GM19025 (cell line): ENCODE results near the gene TANC1.

Source experiments
- ATAC-seq: cut with Tn5 transposase; IDR thresholded peaks from one replicate; pipeline ENCODE4 v1.9.1; 2021; ENCODE audit warnings: mild to moderate bottlenecking, low read depth, moderate library complexity; ENCODE audit not compliant: unreplicated experiment

TANC1 gene

GRCh38 chr2:159153063-159153462 lies 184.6 kb downstream of the TANC1 start:
- no peak for ATAC-seq

GRCh38 chr2:159153463-159153862 lies 185.0 kb downstream of the TANC1 start:
- ATAC-seq, result no peak

DNA sequence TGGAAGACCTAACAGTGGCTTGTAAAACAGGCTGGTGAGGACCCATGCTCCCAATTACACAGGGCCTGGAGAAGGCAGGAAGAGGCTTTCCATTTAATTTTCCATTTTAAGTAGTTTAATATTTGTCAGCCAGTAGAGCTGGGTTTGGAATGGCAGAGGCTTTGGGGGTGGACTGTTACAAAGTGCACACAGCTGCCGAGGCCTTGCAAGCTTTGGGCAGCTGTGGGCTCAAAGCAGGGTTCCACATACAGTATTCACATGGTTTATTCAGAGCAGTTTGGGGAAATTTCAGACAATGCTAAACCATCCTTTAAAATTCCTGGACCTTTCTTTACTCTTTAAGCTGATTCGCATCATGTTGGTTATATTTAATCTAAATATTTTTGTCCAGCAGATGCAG lies 185.5 kb downstream of the TANC1 start:
- ATAC-seq, result no peak

DNA sequence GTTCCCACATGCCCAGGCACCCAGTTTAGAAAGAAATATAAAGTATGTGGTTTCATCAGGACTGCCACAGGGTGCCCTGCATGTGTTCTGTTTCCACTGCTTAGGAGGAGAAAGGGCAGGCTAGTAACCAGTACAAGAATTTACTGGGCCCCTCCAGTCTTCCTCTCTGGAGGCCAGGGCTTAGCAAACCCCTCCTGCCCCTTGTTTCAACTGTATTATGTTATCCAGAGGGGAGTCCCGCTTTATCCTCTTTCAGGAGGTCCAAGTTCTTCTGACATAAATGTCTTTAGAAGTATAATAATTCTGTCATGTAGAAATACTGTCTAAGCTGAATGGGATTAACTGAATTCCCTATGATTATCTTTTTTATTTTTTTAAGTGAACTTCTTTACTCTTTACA lies 185.9 kb downstream of the TANC1 start:
- ATAC-seq, result no peak

DNA sequence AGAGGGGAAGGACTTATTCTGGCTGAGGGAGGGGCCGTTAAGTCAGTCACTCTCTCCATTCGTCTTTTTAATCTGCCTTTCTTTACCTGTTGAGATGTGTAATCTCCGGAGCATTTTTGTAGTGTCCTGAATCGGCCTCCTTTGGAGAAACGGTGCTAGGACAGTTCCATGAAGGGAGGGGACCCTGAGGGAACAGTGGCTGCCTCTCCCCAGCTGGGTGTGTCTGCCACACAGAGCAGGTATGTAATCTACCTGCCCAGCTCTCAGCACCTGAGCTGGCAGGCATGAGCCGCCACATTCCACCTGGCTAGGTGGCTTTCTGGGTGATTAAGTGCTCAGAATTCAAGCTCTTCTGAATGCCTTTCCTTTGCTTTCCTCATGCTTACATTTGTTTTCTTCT lies 186.9 kb downstream of the TANC1 start:
- ATAC-seq, result no peak

- no peak for ATAC-seq
These were observed 187.4 kb downstream of the TANC1 start for GRCh38 chr2:159155791-159156190.

- ATAC-seq, result no peak
These were observed 188.4 kb downstream of the TANC1 start for GRCh38 chr2:159156834-159157233.

DNA sequence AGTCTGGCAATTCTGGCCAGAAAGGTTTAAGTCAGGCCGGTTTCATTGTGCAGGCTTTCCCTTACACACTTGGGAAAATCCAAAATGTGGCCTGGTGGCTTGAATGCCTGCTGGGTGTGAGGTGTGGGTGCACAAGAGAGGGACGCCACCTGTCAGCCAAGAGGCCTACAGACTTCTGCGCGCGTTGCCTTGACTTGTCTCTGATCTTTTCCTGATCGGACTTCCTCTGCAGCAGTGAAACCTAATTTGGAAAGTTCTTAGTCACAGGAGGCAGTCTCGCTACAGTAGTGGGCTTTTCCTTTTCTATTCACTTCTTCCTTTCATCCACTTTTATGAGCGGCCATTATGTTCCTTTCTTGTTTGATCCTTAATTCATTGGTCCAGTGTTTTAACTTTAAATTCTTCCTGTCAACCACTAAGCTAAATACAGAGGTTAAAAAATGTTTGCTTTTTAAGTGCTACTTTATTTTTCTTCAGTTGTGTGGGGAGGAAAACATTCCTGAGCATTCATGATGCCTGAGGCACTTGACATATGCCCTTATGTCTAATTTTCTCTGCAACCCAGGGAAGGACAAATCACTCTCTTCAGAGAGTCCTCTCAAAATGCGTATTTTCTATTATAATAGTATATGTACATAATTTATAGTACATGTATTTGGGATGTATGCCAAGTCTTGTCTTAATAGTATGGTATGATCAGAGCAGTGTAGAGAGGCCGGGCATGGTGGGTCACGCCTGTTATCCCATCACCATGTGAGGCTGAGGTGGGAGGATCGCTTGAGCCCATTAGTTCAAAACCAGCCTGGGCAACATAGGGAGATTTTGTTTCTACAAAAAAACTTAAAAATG lies 189.1 kb downstream of the TANC1 start:
- ATAC-seq, result no peak

DNA sequence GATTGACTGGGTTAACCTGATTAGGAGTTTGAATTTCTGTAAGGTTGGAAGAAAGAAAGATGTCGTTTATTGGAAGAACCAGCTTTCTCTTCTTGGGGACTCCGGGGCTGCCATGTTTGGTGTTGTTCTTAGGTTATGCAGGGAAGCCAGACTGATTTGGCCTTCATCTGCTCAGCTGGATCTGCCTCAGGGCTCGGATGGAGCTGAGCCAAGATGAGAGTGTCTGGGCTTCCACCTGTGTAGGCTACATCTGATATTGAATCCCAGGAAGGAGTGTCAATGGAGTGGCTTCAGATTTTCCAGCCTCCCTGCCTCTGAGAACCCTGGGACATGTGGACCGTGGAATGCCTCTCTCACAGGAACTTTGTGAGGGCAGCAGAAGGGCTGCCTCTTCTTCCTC lies 192.0 kb downstream of the TANC1 start:
- ATAC-seq, result no peak

DNA sequence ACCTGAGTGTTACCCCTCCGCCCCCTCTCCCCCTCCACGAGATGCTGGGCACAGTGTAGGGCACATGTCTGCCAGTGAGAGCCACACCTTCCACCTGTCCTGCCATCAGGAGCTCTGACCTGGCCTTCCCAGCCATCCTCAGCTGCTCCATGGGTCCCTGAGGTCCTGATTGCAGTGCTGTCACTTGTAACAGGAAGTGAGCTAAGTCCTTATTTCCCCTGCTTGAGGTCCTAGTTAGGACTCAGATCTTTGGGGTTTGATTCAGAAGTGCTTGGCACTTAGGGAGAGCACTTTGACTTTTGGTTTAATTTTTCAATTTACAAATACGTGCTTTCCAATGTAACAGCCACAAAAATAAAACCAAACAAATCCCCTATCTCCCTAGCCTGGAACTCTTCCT lies 192.5 kb downstream of the TANC1 start:
- no peak for ATAC-seq

GRCh38 chr2:159163930-159164329 lies 195.5 kb downstream of the TANC1 start:
- no peak for ATAC-seq

DNA sequence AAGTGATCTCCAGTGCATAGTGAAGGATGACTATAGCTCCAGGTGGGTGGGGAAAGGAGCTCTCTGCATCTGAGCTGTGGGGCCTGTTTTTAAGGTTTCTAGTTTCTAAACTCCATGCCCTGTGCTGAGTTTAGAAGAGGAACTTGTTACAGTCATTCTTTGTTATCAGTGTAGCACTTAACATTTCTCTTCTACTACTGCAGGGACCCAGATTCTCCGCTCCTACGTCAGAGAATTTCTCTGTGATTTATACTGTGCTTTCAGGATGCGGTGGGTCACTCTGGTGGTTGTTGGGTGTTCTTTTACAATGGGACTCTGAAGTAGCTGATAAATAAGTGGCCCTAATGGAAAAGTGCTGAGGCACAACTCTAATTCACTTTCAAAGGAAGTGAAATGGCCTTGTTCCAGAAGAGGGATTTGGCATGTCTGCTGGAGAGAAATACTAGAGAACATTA lies 196.0 kb downstream of the TANC1 start:
- no peak for ATAC-seq

DNA sequence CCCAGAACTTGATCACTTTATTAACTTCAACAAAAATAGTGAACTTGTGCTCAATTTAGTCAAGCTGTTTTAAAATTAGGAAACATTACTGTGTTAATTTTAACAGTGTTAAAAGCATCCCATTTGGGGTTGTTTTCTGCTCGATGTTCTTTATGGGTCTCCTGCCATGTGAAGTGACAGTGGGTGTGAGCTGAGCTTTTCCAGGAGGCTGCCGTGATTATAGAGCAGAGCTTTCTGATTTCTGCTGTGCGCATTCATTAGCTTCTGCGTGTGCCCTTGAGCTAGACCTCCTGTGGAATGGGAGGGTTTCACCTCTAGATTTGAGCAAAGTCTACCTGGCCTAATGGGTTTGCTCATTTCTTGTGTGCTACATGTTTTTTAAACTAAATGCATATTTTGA lies 196.6 kb downstream of the TANC1 start:
- no peak for ATAC-seq

DNA sequence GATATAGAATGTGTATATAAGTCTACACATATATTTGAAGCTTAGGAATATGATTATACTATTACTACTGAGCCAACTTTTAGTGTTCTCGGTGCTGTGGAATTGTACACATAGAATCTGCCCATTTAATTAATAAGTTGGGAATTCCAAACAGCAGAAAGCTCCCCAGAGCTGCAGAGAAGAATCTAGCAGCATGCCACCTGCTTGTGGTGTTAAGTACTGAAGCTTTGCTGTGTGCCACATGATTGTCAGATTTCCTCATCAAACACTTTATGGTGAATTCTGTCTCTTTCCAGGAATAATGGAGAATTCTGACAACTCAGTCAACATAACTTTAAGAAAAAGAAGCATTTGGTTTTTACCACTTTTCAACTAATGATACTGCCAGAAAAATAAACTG lies 200.3 kb downstream of the TANC1 start:
- ATAC-seq, result no peak

DNA sequence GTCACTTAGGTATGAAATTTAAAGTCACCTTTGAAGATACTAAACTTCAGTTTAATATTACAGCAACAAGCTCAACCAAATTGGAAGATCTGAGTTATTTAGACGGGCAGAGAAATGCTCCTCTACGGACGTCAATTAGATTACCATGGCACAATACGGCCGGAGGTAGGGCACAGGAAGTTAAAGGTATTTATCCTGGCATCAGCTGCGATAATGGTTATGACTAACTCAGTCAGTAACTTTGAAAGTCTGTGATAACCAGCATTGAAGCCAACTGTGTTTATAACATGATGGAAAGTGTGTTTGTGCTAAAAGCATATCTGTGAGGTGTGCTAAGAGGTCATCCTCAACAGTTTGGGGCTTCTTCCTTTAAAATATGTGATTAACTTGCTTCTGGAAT lies 200.7 kb downstream of the TANC1 start:
- ATAC-seq, result no peak

DNA sequence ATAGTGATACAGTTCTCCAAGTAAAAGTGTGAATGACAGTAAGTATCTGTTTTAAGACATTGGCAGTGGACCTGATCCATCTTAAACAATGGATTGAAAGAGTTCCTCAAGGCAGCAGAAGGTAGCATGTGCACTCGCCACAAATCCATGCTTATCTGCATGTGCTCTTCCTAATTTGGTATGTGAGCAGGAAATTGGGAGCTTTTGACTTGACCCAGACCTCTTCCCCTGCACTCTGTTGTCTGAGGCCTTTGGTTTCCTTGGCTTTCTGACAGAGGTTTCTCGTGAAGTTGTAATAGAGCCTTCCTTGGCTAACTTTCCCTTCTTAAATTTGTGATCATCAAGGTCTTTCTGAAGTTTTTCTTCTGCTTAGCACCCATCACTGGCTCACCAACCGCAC lies 204.0 kb downstream of the TANC1 start:
- no peak for ATAC-seq

GRCh38 chr2:159174759-159175158 lies 206.3 kb downstream of the TANC1 start:
- ATAC-seq, result no peak

- ATAC-seq, result no peak
These were observed 206.7 kb downstream of the TANC1 start for GRCh38 chr2:159175182-159175581.

GRCh38 chr2:159175927-159176326 lies 207.5 kb downstream of the TANC1 start:
- no peak for ATAC-seq

- ATAC-seq, result no peak
These were observed 208.1 kb downstream of the TANC1 start for GRCh38 chr2:159176555-159176954.

DNA sequence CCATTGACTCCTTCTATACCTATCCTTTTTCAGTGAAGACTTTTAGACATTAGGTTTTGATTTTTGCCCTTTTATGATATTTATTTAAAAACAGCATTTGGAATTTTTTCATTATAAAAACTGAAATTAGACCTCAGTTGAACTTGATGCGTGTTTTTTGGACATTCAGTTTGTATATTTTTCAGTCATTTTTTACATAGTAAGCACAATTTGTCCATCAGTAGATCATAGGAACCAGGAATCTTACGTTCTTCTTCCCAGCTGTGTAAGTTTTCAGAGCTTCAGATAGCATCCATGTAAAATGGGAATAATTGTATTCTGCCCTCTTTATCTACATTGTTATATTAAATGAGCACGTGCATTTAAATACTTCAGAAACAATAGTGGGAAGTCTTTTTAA lies 208.9 kb downstream of the TANC1 start:
- ATAC-seq, result no peak

DNA sequence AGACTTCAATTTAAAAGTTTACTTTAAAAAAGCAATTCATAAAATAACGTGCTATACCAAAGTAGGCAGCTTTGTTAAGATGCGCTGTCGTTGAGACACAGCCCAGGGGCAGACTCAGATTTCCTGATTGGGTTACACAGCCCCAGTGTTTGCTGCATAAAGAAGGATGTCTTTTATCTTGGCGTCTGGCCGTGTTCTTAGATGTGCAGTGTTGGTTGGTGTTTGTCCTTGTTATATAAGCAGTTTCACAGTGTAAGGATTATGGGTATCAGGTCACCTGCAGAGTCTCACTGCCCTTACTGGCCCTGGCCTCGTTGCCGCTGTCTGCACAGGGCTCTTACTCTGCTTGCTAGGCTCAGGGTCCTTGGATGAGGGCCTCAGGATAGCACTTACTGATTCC lies 209.5 kb downstream of the TANC1 start:
- ATAC-seq, result no peak

GRCh38 chr2:159179096-159179495 lies 210.7 kb downstream of the TANC1 start:
- no peak for ATAC-seq
